Mucosa of gallbladder (tissue), 1 donor: ENCODE results near the gene CRX. TPM values are rescaled to one million over a fixed set of nuclear protein-coding genes. Genes with fewer than 3 reads are reported as not detected.
A peak's percentile ranks its signal among the peaks of the same experiment; 100 is the strongest.
"Not testable (repeated sequence)": the region's sequence is repeated elsewhere in the genome, so short reads cannot be mapped to it uniquely, and the experiment has no call there.

Experiments used
- DNase-seq: peaks from one replicate; pipeline ENCODE4 v3.0.0-alpha.2; 2020; ENCODE audit warnings: low spot score
- total RNA-seq: library from RNA; stranded (reverse); gene quantifications from one replicate; pipeline ENCODE4 v1.2.1, GENCODE V29; 2021
- donor health status: DM: no; HTN: no; CAD: no.

The CRX gene
- total RNA-seq, 1 donor from 2014 or later, result not detected

DNA sequence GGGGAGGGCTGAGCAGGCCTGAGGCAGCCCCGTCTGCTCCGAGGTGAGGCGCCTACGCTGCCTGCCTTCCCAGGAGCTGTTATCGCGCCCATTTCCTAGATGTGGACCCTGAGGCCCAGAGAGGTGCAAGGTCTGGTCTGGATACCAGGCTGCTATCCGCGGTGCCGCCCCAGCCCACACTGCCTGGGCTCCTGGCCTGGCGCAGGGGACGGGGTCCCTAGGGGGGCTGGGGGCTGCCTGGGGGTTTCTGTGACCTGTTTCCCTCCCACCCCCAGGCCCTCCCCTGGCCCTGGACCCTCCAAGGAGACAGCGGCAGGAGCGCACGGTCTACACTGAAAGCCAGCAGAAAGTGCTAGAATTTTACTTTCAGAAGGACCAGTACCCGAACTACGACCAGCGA lies 38.1 kb downstream of the CRX start:
- not testable (repeated sequence) for DNase-seq

GRCh38 chr19:47860602-47861297 lies 39.0 kb downstream of the CRX start:
- DNase-seq, result no peak

GRCh38 chr19:47861630-47862029 lies 39.9 kb downstream of the CRX start:
- no peak for DNase-seq

- DNase-seq, result peak; percentile 78
Observed at GRCh38 chr19:47863514-47863936, 41.8 kb downstream of the CRX start.

DNA sequence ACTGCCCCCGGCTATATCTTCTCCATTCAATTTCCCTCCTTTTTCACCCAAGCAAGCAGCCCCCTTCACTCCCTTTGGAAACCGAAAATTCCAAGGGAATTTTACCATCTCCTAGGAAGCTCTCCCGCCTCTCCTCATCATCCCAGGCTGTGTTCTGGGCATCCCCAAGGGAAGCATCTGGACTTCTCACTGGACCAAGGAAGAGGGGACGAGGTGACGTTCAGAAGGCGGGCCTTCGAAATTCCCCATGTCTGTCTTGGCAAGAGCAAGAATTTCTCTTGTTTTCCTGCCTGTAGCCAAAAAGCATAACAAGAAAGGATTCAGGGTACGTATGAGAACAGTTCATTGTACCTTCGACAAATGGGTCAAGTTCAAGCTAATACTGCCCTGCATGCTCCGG lies 43.4 kb downstream of the CRX start:
- no peak for DNase-seq

GRCh38 chr19:47878906-47879305 lies 57.2 kb downstream of the CRX start:
- DNase-seq, result no peak

DNA sequence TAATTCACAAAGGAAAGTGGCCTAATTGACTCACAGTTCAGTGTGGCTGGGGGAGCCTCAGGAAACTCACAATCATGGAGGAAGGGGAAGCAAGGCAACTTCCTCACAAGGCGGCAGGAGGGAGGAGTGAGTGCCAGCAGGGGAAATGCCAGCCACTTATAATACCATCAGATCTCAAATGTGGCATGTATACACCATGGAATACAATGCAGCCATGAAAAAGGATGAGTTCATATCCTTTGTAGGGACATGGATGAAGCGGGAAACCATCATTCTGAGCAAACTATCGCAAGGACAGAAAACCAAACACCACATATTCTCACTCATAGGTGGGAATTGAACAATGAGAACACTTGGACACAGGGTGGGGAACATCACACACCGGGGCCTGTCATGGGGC lies 57.6 kb downstream of the CRX start:
- DNase-seq, result not testable (repeated sequence)

DNA sequence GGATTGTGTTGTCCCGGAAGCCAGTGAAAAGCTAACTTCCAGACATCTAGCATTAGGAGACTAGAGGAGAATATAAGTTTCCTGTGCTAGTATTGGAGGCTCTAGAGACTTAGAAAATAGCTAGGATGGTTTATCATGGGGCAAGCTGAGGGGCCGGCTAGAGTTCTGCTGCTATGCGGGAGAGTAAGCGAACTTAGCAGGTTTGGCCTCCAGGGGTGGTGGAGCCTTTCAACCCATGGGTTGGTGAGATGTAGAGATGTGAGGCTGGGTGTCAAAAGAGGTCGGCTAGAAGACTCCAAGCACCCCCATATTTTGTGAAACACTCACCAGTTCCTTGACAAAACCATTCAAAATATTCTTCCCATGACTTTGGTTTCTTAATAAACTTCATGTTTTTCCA lies 60.0 kb downstream of the CRX start:
- DNase-seq, result no peak

GRCh38 chr19:47882890-47883289 lies 61.2 kb downstream of the CRX start:
- DNase-seq, result no peak

GRCh38 chr19:47885067-47885463 lies 63.3 kb downstream of the CRX start:
- no peak for DNase-seq

- DNase-seq, result no peak
Observed at GRCh38 chr19:47886010-47886559, 64.3 kb downstream of the CRX start, which contains the start of gene SULT2A1. TSS of gene SULT2A1 (minus strand) at chr19:47886315. CDS start at chr19:47886257, 58 bp downstream.

DNA sequence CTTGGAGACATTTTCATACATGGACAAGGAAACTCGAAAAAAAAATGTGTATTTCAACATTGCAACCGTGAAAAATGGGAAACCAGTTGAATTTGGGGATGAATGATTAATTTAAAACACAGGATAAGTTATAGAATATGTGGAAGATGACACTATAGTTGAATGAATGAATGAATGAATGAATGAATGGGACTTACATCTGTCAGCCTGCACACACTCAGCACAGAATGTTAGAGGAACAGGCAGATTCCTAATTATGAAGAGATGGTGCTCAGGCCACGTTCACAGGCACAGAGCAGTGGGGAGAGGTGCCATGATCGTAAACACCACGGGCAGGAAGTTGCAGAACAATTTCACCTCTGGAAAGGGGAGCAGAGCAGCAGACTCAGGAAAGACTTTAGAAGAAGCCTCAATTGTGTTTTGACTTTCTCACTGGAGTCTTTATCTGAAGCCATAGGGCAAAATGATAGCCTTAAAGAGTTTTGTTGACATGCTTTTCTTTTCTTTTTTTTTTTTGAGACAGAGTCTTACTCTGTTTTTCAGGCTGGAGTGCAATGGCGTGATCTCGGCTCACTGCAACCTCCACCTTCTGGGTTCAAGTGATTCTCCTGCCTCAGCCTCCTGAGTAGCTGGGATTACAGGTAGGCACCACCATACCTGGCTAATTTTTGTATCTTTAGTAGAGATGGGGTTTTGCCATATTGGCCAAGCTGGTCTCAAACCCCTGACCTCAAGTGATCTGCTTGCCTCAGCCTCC lies 69.3 kb downstream of the CRX start:
- no peak for DNase-seq

- no peak for DNase-seq
Observed at GRCh38 chr19:47891622-47891922, 69.8 kb downstream of the CRX start.

- DNase-seq, result peak; percentile 16
Observed at GRCh38 chr19:47891923-47892666, 70.4 kb downstream of the CRX start.

Other genes with a start within 250 kb of the CRX start
- 1.2 TPM for gene ZNF541, start 248.8 kb upstream of the CRX start, total RNA-seq
- gene BICRA, start 212.8 kb upstream of the CRX start, total RNA-seq, result 20.9 TPM
- gene EHD2, start 108.5 kb upstream of the CRX start, total RNA-seq, result 81.2 TPM
- 253 TPM for gene NOP53, start 76.4 kb upstream of the CRX start, total RNA-seq
- 469 TPM for gene SELENOW, start 43.2 kb upstream of the CRX start, total RNA-seq
- gene TPRX1, start 17.4 kb upstream of the CRX start, total RNA-seq, result not detected
- gene TPRX2, start 37.3 kb downstream of the CRX start, total RNA-seq, result not detected
- gene SULT2A1, start 64.4 kb downstream of the CRX start, total RNA-seq, result 0.46 TPM
- gene BSPH1, start 170.2 kb downstream of the CRX start, total RNA-seq, result not detected
- gene ELSPBP1, start 172.7 kb downstream of the CRX start, total RNA-seq, result not detected
- gene CABP5, start 222.1 kb downstream of the CRX start, total RNA-seq, result not detected